Body of pancreas (tissue), 4 donors: ENCODE results near the gene BAHCC1. TPM values are rescaled to one million over a fixed set of nuclear protein-coding genes. Genes with fewer than 3 reads are reported as not detected.
A peak's percentile ranks its signal among the peaks of the same experiment; 100 is the strongest.

Experiments
- ATAC-seq: fragments of 150-250 bp; one replicate; pipeline ENCODE4 v1.9.1; 2016
- DNase-seq, 4 donors: peaks; one replicate each; pipeline ENCODE4 v3.0.0-alpha.2; 2019
- H3K27ac ChIP-seq, 4 donors: fragments of 200-600 bp; sonication (generic); 1 replicate in 3 of 4; 2 replicates in 1 of 4; pipeline versions ENCODE4 v1.5.1 to v1.6.1; 2016 to 2019; ENCODE audit warnings: mild to moderate bottlenecking in 1 of 4, mixed read lengths in 1 of 4, moderate library complexity in 1 of 4
- H3K27me3 ChIP-seq, 2 donors: fragments of 200-600 bp; sonication (generic); one replicate each; pipeline ENCODE4 v1.6.0; 2016; ENCODE audit warnings: mild to moderate bottlenecking in 1 of 2
- H3K36me3 ChIP-seq, 2 donors: fragments of 200-600 bp; sonication (generic); replicated peaks in 1 of 2; 2 replicates each; pipeline ENCODE4 v1.5.1; 2016; ENCODE audit warnings: low read depth in 2 of 2; ENCODE audit not compliant: insufficient read depth in 1 of 2
- H3K4me1 ChIP-seq: fragments of 200-600 bp; sonication (generic); one replicate; pipeline ENCODE4 v1.6.0; 2016
- H3K4me3 ChIP-seq, 2 donors: fragments of 200-600 bp; sonication (generic); 1 replicate in 1 of 2; 2 replicates in 1 of 2; pipeline ENCODE4 v1.5.1; 2016 to 2019
- H3K9me3 ChIP-seq, 3 donors: fragments of 200-600 bp; sonication (generic); 1 replicate in 2 of 3; 2 replicates in 1 of 3; pipeline ENCODE4 v1.5.1; 2016
- POLR2A ChIP-seq, 3 donors: fragments of 450-650 bp; IDR thresholded peaks; one replicate each; pipeline ENCODE4 v1.6.1; 2016; ENCODE audit warnings: antibody characterized with exemption in 3 of 3, mild to moderate bottlenecking in 2 of 3
- WGBS, 2 donors: methylation state at CpG; one replicate each; pipeline ENCODE4 v1.1.5; 2017; 5-methylcytosine and 5-hydroxymethylcytosine counted together
- intact Hi-C: fragments of 100-400 bp; cut with DNase I; formaldehyde crosslinking; loops from one replicate; pipeline ENCODE4 v1.15.1; 2023
- total RNA-seq, 2 donors: library from RNA; depleted of rRNA; stranded (reverse); fragments of >200 nt; gene quantifications; one replicate each; pipeline ENCODE4 v1.1.0, GENCODE V29; 2016
- TF ChIP-seq, protein P1 (sequence below), 7 experiments: fragments of 450-650 bp in 4 of 7; fragments of 200-600 bp in 3 of 7; sonication (generic) in 3 of 7; IDR thresholded peaks; one replicate each; pipeline ENCODE4 v1.5.1; 2016 to 2019; ENCODE audit warnings: antibody characterized with exemption in 7 of 7

BAHCC1 gene
- total RNA-seq, 2 donors from 2014 or later = 5.7 to 14.8 TPM

DNA sequence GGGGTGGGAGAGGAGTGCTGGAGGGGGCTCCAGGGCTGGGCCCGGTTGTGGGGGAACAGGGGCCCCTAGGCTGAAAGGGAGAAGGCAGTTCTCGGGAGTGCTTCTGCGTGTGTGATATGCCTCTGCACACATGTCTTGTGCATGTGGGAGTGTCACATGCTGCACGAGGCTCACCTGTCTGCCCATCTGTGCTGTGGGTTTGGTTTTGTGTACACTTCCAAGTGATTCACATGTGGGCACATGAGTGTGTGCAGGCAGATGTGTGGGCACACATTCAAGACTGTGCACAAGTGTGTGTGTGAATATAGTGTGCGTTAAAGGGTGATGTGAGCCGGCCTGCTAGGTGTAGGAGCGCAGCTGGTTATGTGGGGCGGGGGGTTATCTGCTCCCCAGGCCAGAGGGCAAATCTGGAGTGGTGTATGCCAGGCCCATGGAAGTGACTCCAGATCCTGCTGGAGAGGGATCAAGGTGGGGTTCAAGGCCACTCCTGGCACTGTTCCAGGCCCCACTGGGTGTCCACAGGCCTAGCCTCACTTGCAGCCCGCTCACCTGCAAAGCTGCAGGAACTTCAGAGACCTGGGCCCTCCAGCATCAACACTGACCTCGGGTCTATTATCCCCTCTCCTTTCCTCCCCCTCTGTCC lies 3.8 kb upstream of the BAHCC1 start:
- no peaks in the 10 kb centered on the region for H3K9me3 ChIP-seq
- H3K27me3 ChIP-seq = no peaks in the 10 kb centered on the region
- no peak overlapping the region for H3K4me3 ChIP-seq
- ATAC-seq (no peak), DNase-seq (peak in 2 of 4 donors; percentile 41 to 52)
- peak overlapping the region; percentile 83 to 97 (median 93) for H3K27ac ChIP-seq
- intact Hi-C loops = no loop called here
- TF ChIP-seq POLR2A (IDR thresholded peaks at IDR 0.05) = no peak
- TF ChIP-seq, protein P1, sequence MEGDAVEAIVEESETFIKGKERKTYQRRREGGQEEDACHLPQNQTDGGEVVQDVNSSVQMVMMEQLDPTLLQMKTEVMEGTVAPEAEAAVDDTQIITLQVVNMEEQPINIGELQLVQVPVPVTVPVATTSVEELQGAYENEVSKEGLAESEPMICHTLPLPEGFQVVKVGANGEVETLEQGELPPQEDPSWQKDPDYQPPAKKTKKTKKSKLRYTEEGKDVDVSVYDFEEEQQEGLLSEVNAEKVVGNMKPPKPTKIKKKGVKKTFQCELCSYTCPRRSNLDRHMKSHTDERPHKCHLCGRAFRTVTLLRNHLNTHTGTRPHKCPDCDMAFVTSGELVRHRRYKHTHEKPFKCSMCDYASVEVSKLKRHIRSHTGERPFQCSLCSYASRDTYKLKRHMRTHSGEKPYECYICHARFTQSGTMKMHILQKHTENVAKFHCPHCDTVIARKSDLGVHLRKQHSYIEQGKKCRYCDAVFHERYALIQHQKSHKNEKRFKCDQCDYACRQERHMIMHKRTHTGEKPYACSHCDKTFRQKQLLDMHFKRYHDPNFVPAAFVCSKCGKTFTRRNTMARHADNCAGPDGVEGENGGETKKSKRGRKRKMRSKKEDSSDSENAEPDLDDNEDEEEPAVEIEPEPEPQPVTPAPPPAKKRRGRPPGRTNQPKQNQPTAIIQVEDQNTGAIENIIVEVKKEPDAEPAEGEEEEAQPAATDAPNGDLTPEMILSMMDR (IDR thresholded peaks at IDR 0.05) = no peak
- 74 to 78% methylated on average over 10 of the region's 10 CpGs for WGBS, 2 donors
- peaks cover 51% of the 10 kb centered on the region for H3K4me1 ChIP-seq
- no peaks in the 10 kb centered on the region for H3K36me3 ChIP-seq

DNA sequence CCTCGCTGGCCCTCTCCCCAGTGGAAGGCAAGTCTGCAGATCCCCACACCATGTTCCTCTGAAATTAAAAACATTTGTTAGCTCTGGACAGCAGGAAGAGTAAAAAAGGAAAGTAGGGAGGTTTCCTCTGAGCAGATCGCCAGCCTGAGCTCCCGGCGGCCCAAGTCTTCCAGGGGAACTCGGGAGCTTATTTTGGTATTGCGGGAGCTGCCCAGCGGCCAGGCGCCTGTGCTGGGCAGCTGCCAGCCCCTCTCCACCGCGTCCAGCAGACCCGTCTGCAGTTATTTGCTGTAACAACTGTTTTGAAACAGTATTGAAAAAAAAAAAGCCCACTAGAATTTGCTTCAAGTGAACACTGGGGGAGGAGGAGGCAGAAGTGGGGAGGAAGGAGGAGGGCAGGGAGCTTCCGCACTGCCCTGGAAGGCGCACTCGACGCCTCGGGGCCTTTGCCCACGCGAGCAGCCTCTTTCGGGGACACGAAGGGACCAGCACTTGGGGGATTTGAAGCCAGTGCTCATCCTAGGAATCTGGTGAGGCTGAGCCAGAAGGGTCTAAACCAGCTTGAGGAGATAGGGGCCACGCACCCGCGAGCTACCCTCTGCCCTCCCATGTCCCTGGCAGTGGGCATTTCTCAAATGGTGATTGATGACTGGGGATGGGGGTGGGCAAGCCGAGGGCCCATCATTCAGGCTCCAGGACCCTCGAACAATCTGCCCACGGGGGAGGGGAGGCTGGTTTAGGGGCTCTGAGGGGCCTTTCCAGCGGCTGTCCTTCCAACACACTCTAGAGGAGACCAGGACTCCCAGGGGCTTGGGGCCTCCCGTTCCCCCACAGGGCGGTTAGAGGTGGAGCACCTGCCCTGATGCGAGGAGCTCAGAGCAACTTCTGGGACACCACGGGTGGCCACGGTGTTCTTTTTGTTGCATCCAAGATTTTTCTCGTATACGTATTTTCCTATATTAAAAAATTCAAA lies 3.0 kb upstream of the BAHCC1 start:
- no peak for ATAC-seq
- intact Hi-C loops = no loop called here
- peak overlapping the region; percentile 83 to 97 (median 93) for H3K27ac ChIP-seq
- peaks cover 53% of the 10 kb centered on the region for H3K4me1 ChIP-seq
- 26% methylated on average over 33 of the region's 34 CpGs for WGBS, 2 donors
- no peaks in the 10 kb centered on the region for H3K9me3 ChIP-seq
- H3K27me3 ChIP-seq = no peaks in the 10 kb centered on the region
- TF ChIP-seq, protein P1 (IDR thresholded peaks at IDR 0.05) = no peak
- peak in 2 of 3 donors; percentile 9 to 14 for TF ChIP-seq POLR2A (IDR thresholded peaks at IDR 0.05)
- H3K4me3 ChIP-seq = peak overlapping the region; percentile 17 to 40
- H3K36me3 ChIP-seq = no peaks in the 10 kb centered on the region
- peak in 2 of 4 donors; percentile 62 to 65 for DNase-seq

DNA sequence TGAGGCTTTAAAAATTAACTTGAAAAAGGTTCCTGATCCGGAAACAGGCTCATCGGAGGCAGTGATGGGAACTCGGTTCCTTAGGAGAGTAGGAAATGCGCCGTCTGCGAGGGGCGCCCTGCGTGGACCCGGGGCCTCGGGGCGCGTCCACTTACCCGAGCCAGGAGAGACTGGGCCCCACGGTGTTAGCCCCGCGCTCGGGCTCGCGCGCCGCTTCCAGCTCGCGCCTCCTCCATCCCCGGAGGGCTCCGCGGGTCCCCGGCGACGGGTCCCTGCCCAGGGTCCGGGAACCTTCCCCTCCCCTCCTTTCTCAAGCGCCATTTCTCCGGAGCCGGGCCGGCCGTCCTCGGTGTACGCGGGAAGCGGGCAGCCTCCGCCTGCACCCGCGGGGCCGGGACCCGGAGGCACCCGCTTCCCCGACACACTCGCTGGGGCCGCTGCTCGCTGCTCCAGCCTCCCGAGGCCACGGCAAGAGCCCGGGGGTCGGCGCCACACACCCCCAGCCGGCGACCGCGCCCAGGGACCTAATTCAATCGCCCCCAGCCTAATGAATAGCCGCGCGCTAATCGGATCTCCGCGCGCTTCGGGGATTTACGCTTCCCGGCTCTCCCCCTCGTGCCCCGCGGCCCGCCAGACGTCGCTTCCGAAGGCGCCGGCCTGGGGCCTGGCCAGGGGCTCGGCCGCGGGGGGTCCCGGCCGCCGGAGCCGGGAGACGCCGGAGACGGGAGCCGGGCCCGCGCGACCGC lies 2.2 kb upstream of the BAHCC1 start:
- intact Hi-C loops = no loop called here
- ATAC-seq (no peak), DNase-seq (no peak)
- H3K9me3 ChIP-seq = no peaks in the 10 kb centered on the region
- no peaks in the 10 kb centered on the region for H3K27me3 ChIP-seq
- H3K36me3 ChIP-seq = no peaks in the 10 kb centered on the region
- H3K4me3 ChIP-seq = peak overlapping the region; percentile 17 to 40
- TF ChIP-seq, protein P1 (IDR thresholded peaks at IDR 0.05) = no peak
- no peak for TF ChIP-seq POLR2A (IDR thresholded peaks at IDR 0.05)
- peaks cover 56% of the 10 kb centered on the region for H3K4me1 ChIP-seq
- 1 to 13% methylated on average over 6 to 77 of the region's 93 CpGs for WGBS, 2 donors
- H3K27ac ChIP-seq = peak overlapping the region; percentile 83 to 97 (median 93)

DNA sequence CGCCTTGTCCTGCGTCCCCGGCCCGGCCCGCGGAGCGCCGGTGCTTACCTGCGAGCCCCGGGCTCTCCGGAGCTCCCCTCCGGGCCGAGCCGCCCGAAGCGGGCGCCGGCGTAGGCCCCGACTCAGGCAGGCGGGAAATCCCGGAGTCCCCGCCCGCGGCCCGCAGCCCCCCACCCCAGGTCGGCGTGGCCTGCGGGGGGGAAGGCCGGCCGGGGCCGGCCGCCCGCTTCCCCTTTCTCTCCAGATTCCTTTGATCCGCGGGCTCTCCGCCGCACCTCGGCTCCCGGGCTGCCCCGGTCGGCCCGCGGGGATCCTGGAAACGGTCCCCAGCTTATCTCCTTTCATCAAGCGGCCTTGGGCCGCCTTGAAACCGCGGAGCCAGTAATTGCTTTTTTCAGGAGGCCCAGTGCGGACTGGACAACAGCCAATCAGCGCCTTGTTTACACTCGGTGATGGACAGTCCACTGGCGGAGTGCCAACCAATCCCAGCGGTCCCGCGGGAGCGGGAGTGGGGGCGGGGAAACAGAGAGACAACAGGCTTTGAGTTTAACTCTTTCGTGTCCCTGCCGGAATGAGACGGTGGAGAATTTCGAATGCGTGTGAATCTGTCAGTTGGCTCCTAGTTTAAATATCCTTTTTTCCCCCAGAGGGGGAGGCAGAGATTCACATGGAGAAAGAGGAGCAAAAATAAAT lies 1.4 kb upstream of the BAHCC1 start:
- ATAC-seq = peak; percentile 76
- 1 to 3% methylated on average over 8 to 46 of the region's 63 CpGs for WGBS, 2 donors
- H3K9me3 ChIP-seq = no peaks in the 10 kb centered on the region
- H3K27me3 ChIP-seq = no peaks in the 10 kb centered on the region
- TF ChIP-seq, protein P1 (IDR thresholded peaks at IDR 0.05) = peak in 1 of 7 experiments; percentile 7
- peak in 2 of 3 donors; percentile 60 to 68 for TF ChIP-seq POLR2A (IDR thresholded peaks at IDR 0.05)
- peaks cover 56% of the 10 kb centered on the region for H3K4me1 ChIP-seq
- H3K36me3 ChIP-seq = no peaks in the 10 kb centered on the region
- DNase-seq = peak; percentile 100
- peak overlapping the region; percentile 83 to 97 (median 93) for H3K27ac ChIP-seq
- H3K4me3 ChIP-seq = peak overlapping the region; percentile 17 to 40
- intact Hi-C loops = no loop called here
